ENCODE measurements around the gene TRIM40.

The TRIM40 gene

DNA sequence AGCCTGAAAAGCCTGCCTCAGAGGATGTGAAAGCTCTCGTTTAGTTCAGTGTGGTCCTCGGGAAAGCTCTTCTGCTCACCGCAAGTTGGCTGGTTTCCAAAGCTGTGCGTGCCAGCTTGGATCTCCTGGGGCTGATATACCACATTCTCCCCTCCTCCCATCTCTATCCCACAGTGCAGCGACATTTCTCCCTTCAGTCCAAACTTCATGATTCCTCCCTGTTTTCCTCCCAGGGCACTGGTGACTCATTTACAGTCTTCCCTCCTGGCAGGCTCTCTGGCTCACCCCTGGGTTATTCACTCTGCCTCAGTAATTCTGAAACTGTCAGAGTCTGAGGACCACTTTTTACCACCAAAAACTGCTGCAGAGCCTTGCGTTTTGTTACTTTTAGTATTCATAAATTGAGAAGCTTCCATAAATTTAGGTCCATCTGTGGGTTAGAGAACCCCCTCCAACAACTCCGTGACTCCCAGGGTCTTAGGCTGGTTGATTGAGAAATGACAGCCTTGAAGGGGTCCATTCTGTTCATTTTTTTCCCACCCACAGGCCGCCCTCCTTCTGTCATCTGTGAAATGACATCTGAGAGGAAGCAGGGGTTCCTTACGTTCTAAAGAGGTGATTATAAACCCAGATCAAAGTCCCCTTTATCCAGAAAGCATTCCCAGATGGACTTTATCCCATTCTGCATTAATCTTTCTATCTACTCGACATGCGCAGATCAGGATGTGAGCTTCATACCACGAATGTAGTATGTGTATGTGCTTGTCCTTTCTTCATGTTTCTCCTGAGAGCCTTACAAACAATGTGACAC lies 19.0 kb downstream of the TRIM40 start:
- H3K27ac Mint-ChIP-seq = peak overlapping the region; percentile 35 to 76 (median 64)
- no peak overlapping the region for H3K4me3 Mint-ChIP-seq
- H3K27me3 Mint-ChIP-seq (ENCODE audit: low read depth) = peaks cover 19% of the 10 kb centered on the region
- H3K36me3 Mint-ChIP-seq (ENCODE audit: low read depth) = no peaks in the 10 kb centered on the region
- H3K4me1 Mint-ChIP-seq = peaks cover 16% of the 10 kb centered on the region
- H3K9me3 Mint-ChIP-seq = peaks cover 2% of the 10 kb centered on the region
- TF ChIP-seq, protein P1, sequence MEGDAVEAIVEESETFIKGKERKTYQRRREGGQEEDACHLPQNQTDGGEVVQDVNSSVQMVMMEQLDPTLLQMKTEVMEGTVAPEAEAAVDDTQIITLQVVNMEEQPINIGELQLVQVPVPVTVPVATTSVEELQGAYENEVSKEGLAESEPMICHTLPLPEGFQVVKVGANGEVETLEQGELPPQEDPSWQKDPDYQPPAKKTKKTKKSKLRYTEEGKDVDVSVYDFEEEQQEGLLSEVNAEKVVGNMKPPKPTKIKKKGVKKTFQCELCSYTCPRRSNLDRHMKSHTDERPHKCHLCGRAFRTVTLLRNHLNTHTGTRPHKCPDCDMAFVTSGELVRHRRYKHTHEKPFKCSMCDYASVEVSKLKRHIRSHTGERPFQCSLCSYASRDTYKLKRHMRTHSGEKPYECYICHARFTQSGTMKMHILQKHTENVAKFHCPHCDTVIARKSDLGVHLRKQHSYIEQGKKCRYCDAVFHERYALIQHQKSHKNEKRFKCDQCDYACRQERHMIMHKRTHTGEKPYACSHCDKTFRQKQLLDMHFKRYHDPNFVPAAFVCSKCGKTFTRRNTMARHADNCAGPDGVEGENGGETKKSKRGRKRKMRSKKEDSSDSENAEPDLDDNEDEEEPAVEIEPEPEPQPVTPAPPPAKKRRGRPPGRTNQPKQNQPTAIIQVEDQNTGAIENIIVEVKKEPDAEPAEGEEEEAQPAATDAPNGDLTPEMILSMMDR (IDR thresholded peaks at IDR 0.05; ENCODE audit: unreplicated experiment in 3 of 3) = no peak

DNA sequence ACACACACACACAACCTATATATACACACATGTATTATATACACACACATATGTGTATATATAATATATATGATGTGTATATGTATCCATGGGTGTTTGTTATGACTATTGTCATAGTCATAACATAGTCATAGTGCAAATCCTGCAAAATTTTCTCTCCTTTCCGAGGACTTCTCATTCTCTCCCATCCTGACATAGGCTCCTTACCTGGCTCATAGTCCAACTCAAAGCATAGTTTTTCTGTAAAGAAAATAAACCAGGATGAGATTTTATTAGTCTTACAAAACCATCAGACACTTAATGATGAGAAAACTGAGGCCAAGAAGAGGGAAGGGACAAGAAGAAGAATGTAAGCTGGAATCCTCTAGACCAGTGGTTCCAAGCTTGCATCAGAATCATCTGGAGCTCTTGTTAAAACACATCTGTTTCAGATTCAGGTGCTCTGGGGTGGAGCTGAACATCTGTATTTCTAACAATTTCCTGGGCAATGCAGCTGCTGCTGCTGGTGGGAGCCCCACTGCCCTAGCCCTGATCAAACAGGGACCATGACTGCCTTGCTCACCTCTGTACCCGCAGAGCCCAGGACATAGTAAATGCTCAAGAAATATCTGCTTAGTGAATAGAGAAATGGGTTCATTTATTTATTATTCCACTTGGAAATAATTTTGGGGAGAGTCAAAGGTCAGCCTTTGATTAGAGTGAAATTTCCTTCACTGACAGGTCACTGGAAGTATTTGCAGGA lies 19.8 kb downstream of the TRIM40 start:
- H3K27ac Mint-ChIP-seq = peak overlapping the region; percentile 72 to 82 (median 76)
- no peak overlapping the region for H3K4me3 Mint-ChIP-seq
- H3K36me3 Mint-ChIP-seq (ENCODE audit: low read depth) = no peaks in the 10 kb centered on the region
- H3K27me3 Mint-ChIP-seq (ENCODE audit: low read depth) = peaks cover 21% of the 10 kb centered on the region
- TF ChIP-seq, protein P1 (IDR thresholded peaks at IDR 0.05; ENCODE audit: unreplicated experiment in 3 of 3) = no peak
- H3K4me1 Mint-ChIP-seq = peaks cover 16% of the 10 kb centered on the region
- H3K9me3 Mint-ChIP-seq = no peaks in the 10 kb centered on the region

DNA sequence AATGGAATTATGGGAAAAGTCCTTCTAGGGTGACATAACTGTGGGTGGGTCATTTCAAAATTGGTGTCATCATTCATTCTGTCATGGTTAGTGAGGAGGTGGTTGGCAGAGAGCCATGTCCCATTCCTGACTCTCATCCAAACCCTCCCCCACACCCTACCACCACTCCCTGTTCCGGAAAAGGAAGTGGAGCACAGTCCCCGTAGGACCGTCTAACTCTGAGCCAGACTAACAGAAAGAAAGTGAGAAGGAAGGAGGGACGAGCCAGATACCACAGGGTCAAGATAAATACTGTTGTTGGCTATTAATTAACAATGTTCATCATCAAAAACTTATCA lies 20.3 kb downstream of the TRIM40 start:
- H3K4me1 Mint-ChIP-seq = peaks cover 16% of the 10 kb centered on the region
- TF ChIP-seq, protein P1 (IDR thresholded peaks at IDR 0.05; ENCODE audit: unreplicated experiment in 3 of 3) = no peak
- H3K36me3 Mint-ChIP-seq (ENCODE audit: low read depth) = no peaks in the 10 kb centered on the region
- peak overlapping the region; percentile 72 to 82 (median 76) for H3K27ac Mint-ChIP-seq
- peaks cover 21% of the 10 kb centered on the region for H3K27me3 Mint-ChIP-seq (ENCODE audit: low read depth)
- H3K4me3 Mint-ChIP-seq = peak overlapping the region in 1 of 3 experiments; percentile 26
- no peaks in the 10 kb centered on the region for H3K9me3 Mint-ChIP-seq

DNA sequence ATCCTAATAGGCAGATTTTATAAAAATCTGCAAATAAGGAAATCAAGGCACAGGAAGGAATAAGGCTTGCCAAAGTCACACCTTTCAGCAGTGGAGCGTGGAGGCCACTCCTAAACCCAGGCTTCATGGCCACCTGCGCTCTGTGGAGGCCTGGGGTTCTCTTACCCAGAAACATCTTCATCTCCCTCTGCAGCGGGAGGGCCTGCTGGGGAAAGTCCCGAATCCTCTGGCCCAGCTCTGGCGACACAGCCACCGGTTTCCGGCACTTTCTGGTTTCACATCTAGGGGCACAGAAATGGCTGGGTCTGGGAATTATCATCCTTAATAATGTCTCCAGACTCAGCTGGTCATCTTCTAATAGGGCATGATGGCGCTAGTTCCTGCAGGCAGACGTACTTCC lies 20.8 kb downstream of the TRIM40 start:
- Mint-ChIP-seq H3K27me3 (ENCODE audit: low read depth) (peaks cover 21% of the 10 kb centered on the region), H3K4me1 (peaks cover 16% of the 10 kb centered on the region), H3K9me3 (no peaks in the 10 kb centered on the region), H3K36me3 (ENCODE audit: low read depth) (no peaks in the 10 kb centered on the region), H3K4me3 (no peak overlapping the region), H3K27ac (peak overlapping the region in 1 of 3 experiments; percentile 30)
- TF ChIP-seq, protein P1 (IDR thresholded peaks at IDR 0.05; ENCODE audit: unreplicated experiment in 3 of 3) = no peak

DNA sequence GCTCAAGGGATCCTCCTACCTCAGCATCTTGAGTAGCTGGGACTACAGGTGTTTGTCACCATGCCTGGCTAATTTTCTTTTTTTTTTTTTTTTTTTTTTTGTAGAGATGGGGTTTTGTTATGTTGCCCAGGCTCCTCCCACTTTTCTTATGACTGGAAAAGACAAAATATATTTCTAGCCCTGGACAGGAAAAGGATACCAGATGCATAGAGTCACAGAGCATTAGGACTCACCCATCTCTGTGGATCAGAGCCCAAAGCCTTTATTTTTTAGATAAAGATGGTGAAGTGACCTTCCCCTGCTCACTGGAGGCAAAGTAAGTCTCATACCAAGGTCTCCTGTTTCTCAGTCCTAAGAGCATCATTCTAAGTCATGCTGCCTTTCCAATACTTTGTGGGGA lies 21.6 kb downstream of the TRIM40 start:
- H3K9me3 Mint-ChIP-seq = no peaks in the 10 kb centered on the region
- peaks cover 21% of the 10 kb centered on the region for H3K27me3 Mint-ChIP-seq (ENCODE audit: low read depth)
- no peak overlapping the region for H3K27ac Mint-ChIP-seq
- H3K36me3 Mint-ChIP-seq (ENCODE audit: low read depth) = no peaks in the 10 kb centered on the region
- no peak overlapping the region for H3K4me3 Mint-ChIP-seq
- peaks cover 16% of the 10 kb centered on the region for H3K4me1 Mint-ChIP-seq
- TF ChIP-seq, protein P1 (IDR thresholded peaks at IDR 0.05; ENCODE audit: unreplicated experiment in 3 of 3) = no peak

Measured in nephron (organoid).